Fibroblast of lung (primary cell): ENCODE measurements around the gene NIP7. TPM values are rescaled to one million over a fixed set of nuclear protein-coding genes. Genes with fewer than 3 reads are reported as not detected.

Experiments used
- DNase-seq, 2 donors: peaks; one replicate each; pipeline versions ENCODE4 v3.0.0 to v3.0.0-alpha.2; 2010; ENCODE audit warnings: low read depth in 2 of 2
- H2AFZ ChIP-seq: 2 replicates; pipeline ENCODE4 v1.5.1; 2012; ENCODE audit warnings: low read length, control low read depth, inconsistent platforms
- H3K27ac ChIP-seq: 2 replicates; pipeline ENCODE4 v1.5.1; 2011; ENCODE audit warnings: low read length, control low read depth; ENCODE audit not compliant: insufficient read depth
- H3K27me3 ChIP-seq: 2 replicates; pipeline ENCODE4 v1.5.1; 2011; ENCODE audit warnings: mild to moderate bottlenecking, low read length; ENCODE audit not compliant: control insufficient read depth, insufficient read depth
- H3K36me3 ChIP-seq: 2 replicates; pipeline ENCODE4 v1.5.1; 2011; ENCODE audit warnings: low read length; ENCODE audit not compliant: control insufficient read depth, insufficient read depth
- H3K4me1 ChIP-seq: 2 replicates; pipeline ENCODE4 v1.5.1; 2011; ENCODE audit warnings: low read length; ENCODE audit not compliant: control insufficient read depth, insufficient read depth; ENCODE audit errors: extremely low read depth
- H3K4me2 ChIP-seq: 2 replicates; pipeline ENCODE4 v1.5.1; 2011; ENCODE audit warnings: low read length, control low read depth; ENCODE audit not compliant: insufficient read depth; ENCODE audit errors: extremely low read depth
- H3K4me3 ChIP-seq, 4 experiments: fragments of 200-600 bp in 1 of 4; sonication (generic) in 1 of 4; replicated peaks in 1 of 4; 2 replicates each; pipeline ENCODE4 v1.5.1; 2011 to 2016; ENCODE audit warnings: low read length in 4 of 4, low read depth in 3 of 4, mild to moderate bottlenecking in 3 of 4, control low read depth in 2 of 4, inconsistent platforms in 1 of 4, mixed read lengths in 1 of 4; ENCODE audit not compliant: insufficient read depth in 1 of 4; ENCODE audit errors: control extremely low read depth in 1 of 4
- H3K79me2 ChIP-seq: 2 replicates; pipeline ENCODE4 v1.5.1; 2012; ENCODE audit warnings: mild to moderate bottlenecking, low read length, inconsistent platforms; ENCODE audit not compliant: control insufficient read depth, insufficient read depth
- H3K9ac ChIP-seq: 2 replicates; pipeline ENCODE4 v1.5.1; 2011; ENCODE audit warnings: mild to moderate bottlenecking, low read length, control low read depth; ENCODE audit not compliant: insufficient read depth
- H3K9me3 ChIP-seq: 2 replicates; pipeline ENCODE4 v1.5.1; 2012; ENCODE audit warnings: low read depth, low read length; ENCODE audit not compliant: control insufficient read depth, insufficient read depth
- H4K20me1 ChIP-seq: 2 replicates; pipeline ENCODE4 v1.5.1; 2011; ENCODE audit warnings: low read length; ENCODE audit not compliant: control insufficient read depth, insufficient read depth; ENCODE audit errors: extremely low read depth
- EZH2 ChIP-seq: IDR thresholded peaks from 2 replicates; pipeline ENCODE4 v1.5.1; 2012; ENCODE audit warnings: low read length, control low read depth, mild to moderate bottlenecking; ENCODE audit errors: missing control alignments
- polyA plus RNA-seq, 2 donors: library from polyadenylated mRNA; depleted of rRNA in 1 of 2; stranded (reverse) in 1 of 2; unstranded in 1 of 2; fragments of >200 nt; gene quantifications; 2 replicates each; pipeline ENCODE4 v1.2.1, GENCODE V29; 2011 to 2012; ENCODE audit warnings: missing spikeins in 1 of 2
- total RNA-seq: library from RNA; depleted of rRNA; stranded (reverse); fragments of >200 nt; gene quantifications from 2 replicates; pipeline ENCODE4 v1.2.1, GENCODE V29; 2014
- TF ChIP-seq, protein P1 (sequence below), 2 donors: IDR thresholded peaks in 1 of 2; conservative IDR thresholded peaks in 1 of 2; 1 replicate in 1 of 2; 2 replicates in 1 of 2; pipeline ENCODE4 v1.5.1; 2011 to 2012; ENCODE audit warnings: low read length in 2 of 2, control low read depth in 1 of 2, inconsistent platforms in 1 of 2, low read depth in 1 of 2, mild to moderate bottlenecking in 1 of 2

Gene NIP7
- total and polyA plus RNA-seq, 2 donors (not counting 1 experiment from before 2014, with no cell fraction given), result 13.3 to 20.0 TPM

DNA sequence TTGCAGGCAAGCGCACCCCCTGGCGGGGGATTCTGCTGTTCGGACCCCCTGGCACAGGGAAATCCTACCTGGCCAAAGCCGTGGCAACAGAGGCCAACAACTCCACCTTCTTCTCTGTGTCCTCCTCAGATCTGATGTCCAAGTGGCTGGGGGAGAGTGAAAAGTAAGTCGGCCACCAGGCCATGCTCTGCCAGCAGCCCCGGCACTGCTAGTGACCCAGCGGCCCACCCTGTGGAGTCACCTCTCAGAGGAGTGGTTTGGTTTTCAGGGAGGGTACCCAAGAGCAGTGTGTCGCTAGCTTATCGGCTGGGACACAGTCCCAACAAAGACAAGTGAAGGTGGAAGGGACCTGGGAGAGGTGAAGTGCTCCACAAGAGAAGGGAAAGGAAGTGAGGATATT lies 20.2 kb upstream of the NIP7 start:
- Histone ChIP-seq H4K20me1 (no peaks in the 10 kb centered on the region), H3K36me3 (peaks cover 52% of the 10 kb centered on the region), H3K4me1 (no peaks in the 10 kb centered on the region), H3K27ac (no peak overlapping the region), H3K9me3 (no peaks in the 10 kb centered on the region), H3K4me2 (no peak overlapping the region), H3K79me2 (peaks cover 26% of the 10 kb centered on the region), H2AFZ (no peak overlapping the region), H3K27me3 (no peaks in the 10 kb centered on the region), H3K4me3 (no peak overlapping the region), H3K9ac (no peak overlapping the region)
- DNase-seq, result no peak
- TF ChIP-seq EZH2, result no peak
- TF ChIP-seq, protein P1, sequence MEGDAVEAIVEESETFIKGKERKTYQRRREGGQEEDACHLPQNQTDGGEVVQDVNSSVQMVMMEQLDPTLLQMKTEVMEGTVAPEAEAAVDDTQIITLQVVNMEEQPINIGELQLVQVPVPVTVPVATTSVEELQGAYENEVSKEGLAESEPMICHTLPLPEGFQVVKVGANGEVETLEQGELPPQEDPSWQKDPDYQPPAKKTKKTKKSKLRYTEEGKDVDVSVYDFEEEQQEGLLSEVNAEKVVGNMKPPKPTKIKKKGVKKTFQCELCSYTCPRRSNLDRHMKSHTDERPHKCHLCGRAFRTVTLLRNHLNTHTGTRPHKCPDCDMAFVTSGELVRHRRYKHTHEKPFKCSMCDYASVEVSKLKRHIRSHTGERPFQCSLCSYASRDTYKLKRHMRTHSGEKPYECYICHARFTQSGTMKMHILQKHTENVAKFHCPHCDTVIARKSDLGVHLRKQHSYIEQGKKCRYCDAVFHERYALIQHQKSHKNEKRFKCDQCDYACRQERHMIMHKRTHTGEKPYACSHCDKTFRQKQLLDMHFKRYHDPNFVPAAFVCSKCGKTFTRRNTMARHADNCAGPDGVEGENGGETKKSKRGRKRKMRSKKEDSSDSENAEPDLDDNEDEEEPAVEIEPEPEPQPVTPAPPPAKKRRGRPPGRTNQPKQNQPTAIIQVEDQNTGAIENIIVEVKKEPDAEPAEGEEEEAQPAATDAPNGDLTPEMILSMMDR (conservative IDR thresholded peaks at IDR 0.05 in 1 of 2, IDR thresholded peaks at IDR 0.05 in 1 of 2; ENCODE audit: low read depth in 1 of 2, low read length in 2 of 2), result no peak

GRCh38 chr16:69319826-69320739 lies 19.5 kb upstream of the NIP7 start:
- TF ChIP-seq, protein P1 (conservative IDR thresholded peaks at IDR 0.05 in 1 of 2, IDR thresholded peaks at IDR 0.05 in 1 of 2; ENCODE audit: low read depth in 1 of 2, low read length in 2 of 2), result no peak
- TF ChIP-seq EZH2, result no peak
- no peaks in the 10 kb centered on the region for H4K20me1 ChIP-seq
- no peak overlapping the region for H3K4me2 ChIP-seq
- H3K27me3 ChIP-seq, result no peaks in the 10 kb centered on the region
- no peak overlapping the region for H3K9ac ChIP-seq
- H3K36me3 ChIP-seq, result peaks cover 53% of the 10 kb centered on the region
- no peaks in the 10 kb centered on the region for H3K4me1 ChIP-seq
- no peaks in the 10 kb centered on the region for H3K9me3 ChIP-seq
- no peak overlapping the region for H3K27ac ChIP-seq
- no peak for DNase-seq
- no peak overlapping the region for H3K4me3 ChIP-seq
- H3K79me2 ChIP-seq, result peaks cover 26% of the 10 kb centered on the region
- no peak overlapping the region for H2AFZ ChIP-seq

GRCh38 chr16:69320740-69321073 lies 18.9 kb upstream of the NIP7 start:
- no peak overlapping the region for H3K4me3 ChIP-seq
- no peak for TF ChIP-seq EZH2
- TF ChIP-seq, protein P1 (conservative IDR thresholded peaks at IDR 0.05 in 1 of 2, IDR thresholded peaks at IDR 0.05 in 1 of 2; ENCODE audit: low read depth in 1 of 2, low read length in 2 of 2), result no peak
- no peak for DNase-seq
- no peaks in the 10 kb centered on the region for H3K9me3 ChIP-seq
- H3K79me2 ChIP-seq, result peaks cover 26% of the 10 kb centered on the region
- H3K4me1 ChIP-seq, result no peaks in the 10 kb centered on the region
- no peaks in the 10 kb centered on the region for H4K20me1 ChIP-seq
- H2AFZ ChIP-seq, result no peak overlapping the region
- H3K27ac ChIP-seq, result no peak overlapping the region
- no peaks in the 10 kb centered on the region for H3K27me3 ChIP-seq
- H3K36me3 ChIP-seq, result peaks cover 53% of the 10 kb centered on the region
- H3K4me2 ChIP-seq, result no peak overlapping the region
- no peak overlapping the region for H3K9ac ChIP-seq
